Coronary artery (tissue), 2 donors: ENCODE measurements around the gene PLP2.
A peak's percentile ranks its signal among the peaks of the same experiment; 100 is the strongest.
"Not testable (repeated sequence)": the region's sequence is repeated elsewhere in the genome, so short reads cannot be mapped to it uniquely, and the experiment has no call there.

Experiments used
- DNase-seq: peaks from one replicate; pipeline ENCODE4 v3.0.0-alpha.2; 2017; ENCODE audit warnings: low spot score
- H3K27ac ChIP-seq, 2 donors: fragments of 200-600 bp; sonication (generic); one replicate each; pipeline ENCODE4 v1.5.1; 2016 to 2019
- H3K4me3 ChIP-seq: fragments of 200-600 bp; sonication (generic); 2 replicates; pipeline ENCODE4 v1.5.1; 2016; ENCODE audit warnings: mild to moderate bottlenecking, moderate library complexity
- TF ChIP-seq, protein P1 (sequence below): fragments of 200-600 bp; sonication (generic); IDR thresholded peaks from one replicate; pipeline ENCODE4 v1.5.1; 2019; ENCODE audit warnings: antibody characterized with exemption

The PLP2 gene

DNA sequence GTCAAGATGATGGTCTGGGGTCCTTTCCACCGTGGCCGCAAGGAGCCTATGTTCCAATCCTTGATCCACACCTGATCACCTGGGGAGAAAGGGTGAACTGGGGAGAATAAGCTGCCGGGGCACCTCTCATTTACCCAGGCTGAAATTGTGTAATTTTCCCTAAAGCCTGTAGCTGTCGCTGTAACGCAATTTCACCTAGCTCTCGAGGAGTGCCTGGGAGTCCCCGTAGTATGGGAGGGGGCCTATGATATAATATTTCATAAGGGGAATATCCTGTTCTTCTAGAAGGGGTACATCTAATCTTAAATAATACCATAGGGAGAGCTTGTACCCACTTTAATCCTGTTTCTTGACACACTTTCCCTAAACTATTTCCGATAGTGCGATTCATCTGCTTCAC lies 29.4 kb upstream of the PLP2 start:
- H3K27ac ChIP-seq, H3K4me3 ChIP-seq, DNase-seq: not testable (repeated sequence)
- TF ChIP-seq, protein P1, sequence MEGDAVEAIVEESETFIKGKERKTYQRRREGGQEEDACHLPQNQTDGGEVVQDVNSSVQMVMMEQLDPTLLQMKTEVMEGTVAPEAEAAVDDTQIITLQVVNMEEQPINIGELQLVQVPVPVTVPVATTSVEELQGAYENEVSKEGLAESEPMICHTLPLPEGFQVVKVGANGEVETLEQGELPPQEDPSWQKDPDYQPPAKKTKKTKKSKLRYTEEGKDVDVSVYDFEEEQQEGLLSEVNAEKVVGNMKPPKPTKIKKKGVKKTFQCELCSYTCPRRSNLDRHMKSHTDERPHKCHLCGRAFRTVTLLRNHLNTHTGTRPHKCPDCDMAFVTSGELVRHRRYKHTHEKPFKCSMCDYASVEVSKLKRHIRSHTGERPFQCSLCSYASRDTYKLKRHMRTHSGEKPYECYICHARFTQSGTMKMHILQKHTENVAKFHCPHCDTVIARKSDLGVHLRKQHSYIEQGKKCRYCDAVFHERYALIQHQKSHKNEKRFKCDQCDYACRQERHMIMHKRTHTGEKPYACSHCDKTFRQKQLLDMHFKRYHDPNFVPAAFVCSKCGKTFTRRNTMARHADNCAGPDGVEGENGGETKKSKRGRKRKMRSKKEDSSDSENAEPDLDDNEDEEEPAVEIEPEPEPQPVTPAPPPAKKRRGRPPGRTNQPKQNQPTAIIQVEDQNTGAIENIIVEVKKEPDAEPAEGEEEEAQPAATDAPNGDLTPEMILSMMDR, result peak; percentile 38

DNA sequence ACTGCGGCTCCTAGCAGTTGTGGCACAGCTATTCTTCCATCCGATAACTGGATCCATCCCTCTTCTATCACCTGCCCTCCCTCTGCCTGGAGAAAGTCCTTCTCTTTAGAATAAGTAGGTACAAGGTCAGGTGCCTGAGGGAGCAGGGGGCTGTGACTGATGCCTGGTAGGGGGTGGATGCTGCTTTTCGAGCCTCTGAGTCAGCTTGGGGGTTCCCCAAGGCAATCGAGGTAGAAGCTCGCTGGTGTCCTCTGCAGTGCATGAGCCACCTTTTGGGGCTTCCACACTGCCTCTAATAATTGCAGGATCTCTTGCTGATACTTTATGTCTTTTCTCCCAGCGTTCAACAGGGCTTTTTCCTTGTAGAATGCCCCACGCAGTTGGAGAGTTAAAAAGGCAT lies 28.5 kb upstream of the PLP2 start:
- not testable (repeated sequence) for DNase-seq

DNA sequence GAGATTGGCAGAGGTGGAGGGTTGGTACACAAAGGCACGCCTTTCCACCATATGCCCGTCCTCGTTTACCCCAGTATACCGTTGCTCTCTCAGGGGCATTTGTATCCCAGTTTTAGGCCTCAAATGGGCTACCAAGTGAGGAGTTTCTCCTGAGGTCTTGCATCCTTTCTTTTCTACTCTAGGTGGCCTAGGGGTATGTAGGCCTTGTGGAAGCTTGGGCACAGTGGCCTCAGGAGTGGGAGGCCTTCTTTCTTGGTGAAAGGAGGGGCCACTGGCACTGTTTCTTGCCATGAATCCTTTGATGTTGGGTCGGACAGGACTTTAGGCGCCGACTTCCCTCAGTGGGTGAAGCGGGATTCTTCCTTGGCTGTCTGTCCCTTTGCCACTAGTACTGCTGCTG lies 24.4 kb upstream of the PLP2 start:
- Histone ChIP-seq H3K27ac (no peak overlapping the region), H3K4me3 (no peak overlapping the region)
- DNase-seq, result no peak
- TF ChIP-seq, protein P1, result no peak

More for the DNA sequence above, 28.5 kb upstream of the PLP2 start:
- H3K4me3 ChIP-seq, H3K27ac ChIP-seq: not testable (repeated sequence)

DNA sequence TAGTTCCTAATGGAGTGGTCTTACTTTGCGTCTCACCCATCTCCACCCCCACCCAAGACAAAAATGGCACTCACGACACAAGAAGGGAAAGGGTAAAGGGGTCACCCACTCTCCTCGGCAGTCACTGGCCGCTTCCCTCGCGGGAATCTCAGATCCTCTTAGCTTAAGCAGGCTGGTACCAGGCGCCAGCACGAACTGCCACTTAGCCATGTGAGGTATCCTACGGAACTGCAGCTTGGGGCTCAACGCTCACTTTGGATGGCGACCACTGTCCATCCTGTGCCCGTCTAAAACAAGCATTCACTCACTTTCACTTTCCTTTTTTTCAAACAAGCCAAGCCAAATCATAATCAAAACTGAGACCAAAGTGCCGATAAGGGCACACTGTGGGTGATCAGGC lies 23.8 kb upstream of the PLP2 start:
- Histone ChIP-seq H3K4me3 (no peak overlapping the region), H3K27ac (no peak overlapping the region)
- no peak for DNase-seq
- TF ChIP-seq, protein P1, result no peak

DNA sequence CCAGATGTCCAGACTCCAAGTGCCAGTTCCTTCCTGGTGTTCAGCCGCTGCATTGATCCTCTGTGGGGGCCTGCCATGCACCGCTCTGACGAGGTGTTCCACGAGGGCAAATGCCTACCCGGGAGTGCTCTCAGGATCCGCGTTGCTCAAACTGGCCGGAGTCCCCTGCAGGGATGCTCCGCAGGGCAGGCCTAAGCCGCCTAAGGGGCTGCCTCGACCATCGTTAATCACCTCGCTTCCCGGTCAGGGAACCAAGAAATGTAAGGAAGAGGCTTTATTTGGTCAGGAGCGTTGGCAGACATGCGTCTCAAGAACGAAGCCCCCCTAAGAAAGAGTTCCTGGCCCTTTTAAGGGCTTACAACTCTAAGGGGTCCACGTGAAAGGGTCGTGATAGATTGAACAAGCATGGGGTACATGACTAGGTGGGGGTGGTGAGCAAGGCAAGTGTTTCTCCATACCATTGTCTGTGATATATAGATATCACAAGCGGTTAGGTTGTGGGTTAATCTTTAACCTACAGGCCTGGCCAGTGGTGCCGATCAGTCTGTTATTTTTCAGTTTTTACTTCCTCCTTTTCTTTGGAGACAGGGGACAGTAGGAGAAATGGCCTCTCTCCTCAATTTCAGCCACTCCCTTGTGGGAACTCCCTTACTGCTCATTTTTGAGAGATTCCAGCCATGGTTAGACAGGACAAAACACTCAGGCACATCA lies 23.2 kb upstream of the PLP2 start:
- H3K27ac ChIP-seq, H3K4me3 ChIP-seq, DNase-seq: not testable (repeated sequence)

DNA sequence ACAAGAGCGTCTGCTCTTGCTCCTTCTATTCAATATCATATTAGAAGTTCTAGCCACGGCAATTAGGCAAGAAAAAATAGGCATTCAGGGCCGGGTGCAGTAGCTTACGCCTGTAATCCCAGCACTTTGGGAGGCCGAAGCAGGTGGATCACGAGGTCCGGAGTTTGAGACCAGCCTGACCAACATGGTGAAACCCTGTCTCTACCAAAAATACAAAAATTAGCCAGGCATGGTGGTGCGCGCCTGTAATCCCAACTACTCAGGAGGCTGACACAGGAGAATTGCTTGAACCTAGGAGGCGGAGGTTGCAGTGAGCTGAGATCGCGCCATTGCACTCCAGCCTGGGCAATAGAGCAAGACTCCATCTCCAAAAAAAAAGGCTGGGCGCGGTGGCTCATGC lies 22.4 kb upstream of the PLP2 start:
- DNase-seq, H3K4me3 ChIP-seq, H3K27ac ChIP-seq: not testable (repeated sequence)

DNA sequence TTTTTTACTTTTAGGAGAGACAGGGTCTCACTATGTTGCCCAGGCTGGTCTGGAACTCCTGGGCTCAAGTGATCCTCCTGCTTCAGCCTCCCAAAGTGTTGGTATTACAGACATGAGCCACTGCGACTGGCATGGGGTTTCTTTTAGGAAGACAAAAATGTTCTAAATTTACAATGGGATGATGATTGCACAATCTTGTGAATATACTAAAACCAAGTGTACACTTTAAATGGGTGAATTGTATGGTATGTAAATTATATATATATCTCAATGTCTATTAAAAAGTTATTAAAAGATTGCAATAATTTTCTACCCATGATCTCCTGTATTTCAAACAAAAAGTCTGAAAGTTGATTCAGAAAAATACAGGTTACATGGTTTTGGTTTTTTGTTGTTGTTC lies 18.2 kb upstream of the PLP2 start:
- Histone ChIP-seq H3K27ac (no peak overlapping the region), H3K4me3 (no peak overlapping the region)
- DNase-seq, result no peak
- TF ChIP-seq, protein P1, result no peak

DNA sequence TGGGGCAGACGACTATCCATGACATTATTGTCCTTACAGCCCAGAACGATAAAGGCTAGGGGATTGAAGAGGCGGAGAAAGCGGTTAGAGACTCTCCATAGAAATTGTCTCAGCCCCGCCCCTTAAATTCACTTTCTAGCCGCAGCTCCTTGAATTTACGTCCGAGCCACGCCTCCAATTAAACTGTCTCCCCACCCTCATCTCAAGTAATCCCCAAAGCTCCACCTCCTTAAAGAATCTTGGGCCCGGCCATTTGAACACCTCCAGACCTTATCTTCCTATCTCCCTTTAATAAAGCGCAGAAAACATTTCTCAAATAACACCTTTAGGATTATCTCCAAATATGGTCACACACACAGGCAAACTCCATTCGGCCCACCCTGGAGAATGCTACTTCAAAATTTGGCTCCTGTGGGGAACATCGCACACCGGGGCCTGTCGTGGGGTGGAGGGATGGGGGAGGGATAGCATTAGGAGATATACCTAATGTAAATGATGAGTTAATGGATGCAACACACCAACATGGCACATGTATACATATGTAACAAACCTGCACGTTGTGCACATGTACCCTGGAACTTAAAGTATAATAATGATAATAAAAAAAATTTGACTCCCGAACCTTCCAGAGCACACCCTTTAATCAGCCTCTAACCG lies 16.3 kb upstream of the PLP2 start:
- no peak for DNase-seq
- H3K4me3 ChIP-seq, result peak overlapping the region; percentile 73
- H3K27ac ChIP-seq, result peak overlapping the region; percentile 95 to 98
- TF ChIP-seq, protein P1, result no peak
